Astrocyte of the cerebellum (primary cell): ENCODE measurements around the gene CYYR1.

Source experiments
- DNase-seq: peaks from one replicate; pipeline ENCODE4 v3.0.0-alpha.2; 2011; ENCODE audit warnings: low read depth
- H3K4me3 ChIP-seq: 2 replicates; pipeline ENCODE4 v1.5.1; 2011; ENCODE audit warnings: mild to moderate bottlenecking, low read depth, low read length, moderate library complexity
- CTCF ChIP-seq: IDR thresholded peaks from 2 replicates; pipeline ENCODE4 v1.5.1; 2012; ENCODE audit warnings: low read length, low read depth, moderate library complexity, mild to moderate bottlenecking; ENCODE audit errors: missing control alignments
- in situ Hi-C: cut with HindIII; loops from 2 replicates; pipeline ENCODE4 v1.10.0; 2017; ENCODE audit warnings: low sequenced_read_pairs

CYYR1 gene

GRCh38 chr21:26572702-26573381 lies at the start of gene CYYR1:
TSS of gene CYYR1 (minus strand) at chr21:26573286. CDS start at chr21:26572940, 346 bp downstream.
- H3K4me3 ChIP-seq = peak within 1 kb of the TSS; percentile 58
- in situ Hi-C loops = no loop called here

GRCh38 chr21:26617176-26617575 lies 44.1 kb upstream of the CYYR1 start:
- no peak overlapping the region for H3K4me3 ChIP-seq
- no peak for TF ChIP-seq CTCF
- DNase-seq = no peak
- in situ Hi-C loops = no loop called here

More at GRCh38 chr21:26572702-26573381, at the start of gene CYYR1:
- TF ChIP-seq CTCF = no peak
- peak; percentile 8 for DNase-seq

DNA sequence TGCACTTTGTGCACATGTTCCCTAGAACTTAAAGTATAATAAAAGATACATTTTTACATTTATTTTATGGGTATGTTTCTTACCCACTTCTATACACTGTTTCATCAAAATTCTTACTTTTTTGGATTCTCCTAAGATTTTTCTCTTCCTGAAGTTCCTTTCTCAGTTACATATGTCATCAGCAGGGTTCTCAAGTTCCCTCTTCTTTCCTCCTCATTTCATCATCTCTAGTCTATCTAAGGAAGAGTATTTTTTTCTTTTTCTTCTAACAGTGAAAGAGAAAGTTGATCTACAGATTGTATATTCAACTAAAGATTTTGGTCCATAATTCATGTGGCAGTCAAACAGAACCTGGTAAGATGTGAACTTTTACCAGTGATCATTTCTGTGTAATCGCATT lies 41.2 kb upstream of the CYYR1 start:
- DNase-seq = no peak
- no peak for TF ChIP-seq CTCF
- in situ Hi-C loops = no loop called here
- H3K4me3 ChIP-seq = no peak overlapping the region

- TF ChIP-seq CTCF = no peak
- no peak overlapping the region for H3K4me3 ChIP-seq
- DNase-seq = no peak
- in situ Hi-C loops = no loop called here
Observed at GRCh38 chr21:26599261-26599660, 26.2 kb upstream of the CYYR1 start.

DNA sequence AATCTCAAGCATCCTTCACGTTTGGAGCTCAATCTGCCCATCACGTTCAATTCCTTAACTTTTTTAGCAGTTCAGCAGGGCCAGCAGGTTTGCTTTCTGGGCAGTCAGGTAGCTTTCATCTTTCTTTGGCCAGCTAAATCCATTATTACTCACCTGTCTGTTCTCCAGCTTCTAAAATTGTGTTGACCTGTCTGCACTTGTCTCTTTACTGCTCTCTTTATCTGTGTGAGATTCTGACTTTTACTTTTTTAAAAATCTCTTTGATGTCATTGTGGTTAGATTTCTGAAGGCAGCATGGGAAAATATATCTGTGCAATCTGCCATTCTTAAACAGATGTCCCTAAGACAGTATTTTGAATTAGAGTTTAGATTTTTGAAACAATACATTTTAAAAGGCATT lies 24.9 kb upstream of the CYYR1 start:
- no peak for DNase-seq
- H3K4me3 ChIP-seq = no peak overlapping the region
- in situ Hi-C loops = no loop called here
- TF ChIP-seq CTCF = no peak

- no peak for DNase-seq
- H3K4me3 ChIP-seq = no peak overlapping the region
- TF ChIP-seq CTCF = no peak
- in situ Hi-C loops = no loop called here
Observed at GRCh38 chr21:26597031-26597430, 23.9 kb upstream of the CYYR1 start.
